DND-41 (cell line): ENCODE measurements around the gene RABGAP1L.

Experiments used
- ATAC-seq: fragments of 200-7000 bp; cut with Tn5 transposase; 3 replicates; pipeline ENCODE4 v1.9.1; 2021; ENCODE audit warnings: low read depth; ENCODE audit not compliant: insufficient read depth
- DNase-seq: peaks from one replicate; pipeline ENCODE4 v3.0.0-alpha.2; 2020
- H2AFZ ChIP-seq: 2 replicates; pipeline ENCODE4 v1.6.0; 2012; ENCODE audit warnings: low read depth, low read length
- H3K27ac ChIP-seq: 2 replicates; pipeline ENCODE4 v1.5.1; 2012; ENCODE audit warnings: low read length, inconsistent platforms
- H3K27me3 ChIP-seq: fragments of 200-600 bp; sonication (generic); 2 replicates; pipeline ENCODE4 v1.6.0; 2012; ENCODE audit warnings: low read length, mild to moderate bottlenecking, inconsistent platforms; ENCODE audit not compliant: insufficient read depth, poor library complexity
- H3K36me3 ChIP-seq: 2 replicates; pipeline ENCODE4 v1.5.1; 2012; ENCODE audit warnings: low read length, inconsistent platforms; ENCODE audit not compliant: insufficient read depth
- H3K4me1 ChIP-seq: 2 replicates; pipeline ENCODE4 v1.5.1; 2012; ENCODE audit warnings: mild to moderate bottlenecking, low read length; ENCODE audit not compliant: insufficient read depth
- H3K4me2 ChIP-seq: 2 replicates; pipeline ENCODE4 v1.6.0; 2012; ENCODE audit warnings: mild to moderate bottlenecking, moderate library complexity, low read length, inconsistent platforms; ENCODE audit not compliant: insufficient read depth
- H3K4me3 ChIP-seq, 2 experiments: fragments of 200-600 bp in 1 of 2; shearing (Covaris generic) in 1 of 2; 2 replicates each; pipeline ENCODE4 v1.5.1; 2012 to 2016; ENCODE audit warnings: inconsistent platforms in 2 of 2, low read length in 2 of 2, mild to moderate bottlenecking in 2 of 2, low read depth in 1 of 2, moderate library complexity in 1 of 2
- H3K79me2 ChIP-seq: 2 replicates; pipeline ENCODE4 v1.6.0; 2012; ENCODE audit warnings: low read length, inconsistent platforms; ENCODE audit not compliant: insufficient read depth
- H3K9ac ChIP-seq: 2 replicates; pipeline ENCODE4 v1.6.0; 2012; ENCODE audit warnings: low read depth, mild to moderate bottlenecking, inconsistent platforms, low read length, moderate library complexity
- H3K9me3 ChIP-seq: 2 replicates; pipeline ENCODE4 v1.5.1; 2012; ENCODE audit warnings: low read length, moderate library complexity, mild to moderate bottlenecking, inconsistent platforms; ENCODE audit not compliant: insufficient read depth, severe bottlenecking
- H4K20me1 ChIP-seq: 2 replicates; pipeline ENCODE4 v1.6.0; 2012; ENCODE audit warnings: low read length; ENCODE audit not compliant: insufficient read depth
- CTCF ChIP-seq: IDR thresholded peaks from 2 replicates; pipeline ENCODE4 v1.5.1; 2012; ENCODE audit warnings: borderline replicate concordance, low read length, moderate library complexity, mild to moderate bottlenecking; ENCODE audit not compliant: poor library complexity, severe bottlenecking; ENCODE audit errors: extremely low read depth
- EZH2 ChIP-seq: IDR thresholded peaks from 3 replicates; pipeline ENCODE4 v1.6.1; 2012; ENCODE audit warnings: borderline replicate concordance, low read depth, mild to moderate bottlenecking, moderate library complexity, low read length, inconsistent platforms; ENCODE audit not compliant: severe bottlenecking

Gene RABGAP1L

GRCh38 chr1:174995916-174996315 is 836.6 kb downstream of the RABGAP1L start:
- H3K9me3 ChIP-seq = no peaks in the 10 kb centered on the region

GRCh38 chr1:174996476-174996875 is 837.2 kb downstream of the RABGAP1L start:
- H3K9ac ChIP-seq = no peak overlapping the region
- no peaks in the 10 kb centered on the region for H3K27me3 ChIP-seq
- H2AFZ ChIP-seq = no peak overlapping the region
- H3K4me1 ChIP-seq = peaks cover 27% of the 10 kb centered on the region
- H3K9me3 ChIP-seq = no peaks in the 10 kb centered on the region
- peaks cover 11% of the 10 kb centered on the region for H3K36me3 ChIP-seq
- H3K79me2 ChIP-seq = peaks cover 31% of the 10 kb centered on the region
- H3K27ac ChIP-seq = no peak overlapping the region
- ATAC-seq (no peak), DNase-seq (no peak)
- TF ChIP-seq EZH2 (no peak), CTCF (no peak)
- no peak overlapping the region for H3K4me2 ChIP-seq
- H4K20me1 ChIP-seq = peaks cover 7% of the 10 kb centered on the region; the same call in 1 of the 2 replicates
- no peak overlapping the region for H3K4me3 ChIP-seq

More at GRCh38 chr1:174995916-174996315, 836.6 kb downstream of the RABGAP1L start:
- Histone ChIP-seq H3K4me1 (peaks cover 26% of the 10 kb centered on the region), H3K9ac (no peak overlapping the region), H3K27me3 (no peaks in the 10 kb centered on the region), H3K4me3 (no peak overlapping the region), H3K4me2 (no peak overlapping the region), H3K27ac (no peak overlapping the region), H2AFZ (no peak overlapping the region), H4K20me1 (peaks cover 4% of the 10 kb centered on the region; the same call in 1 of the 2 replicates), H3K36me3 (peaks cover 11% of the 10 kb centered on the region), H3K79me2 (peaks cover 26% of the 10 kb centered on the region)
- DNase-seq (no peak), ATAC-seq (no peak)
- no peak for TF ChIP-seq CTCF
- no peak for TF ChIP-seq EZH2

GRCh38 chr1:174997041-174997440 is 837.7 kb downstream of the RABGAP1L start:
- H3K9ac ChIP-seq = no peak overlapping the region

More at GRCh38 chr1:174997041-174997440, 837.7 kb downstream of the RABGAP1L start:
- H3K4me2 ChIP-seq = no peak overlapping the region
- H3K79me2 ChIP-seq = peaks cover 37% of the 10 kb centered on the region
- H3K4me1 ChIP-seq = peaks cover 32% of the 10 kb centered on the region
- H3K4me3 ChIP-seq = no peak overlapping the region
- H2AFZ ChIP-seq = no peak overlapping the region
- peaks cover 11% of the 10 kb centered on the region; the same call in 1 of the 2 replicates for H4K20me1 ChIP-seq
- H3K27ac ChIP-seq = no peak overlapping the region
- ATAC-seq (no peak), DNase-seq (no peak)
- TF ChIP-seq CTCF (no peak), EZH2 (no peak)
- H3K36me3 ChIP-seq = peaks cover 11% of the 10 kb centered on the region
- H3K9me3 ChIP-seq = no peaks in the 10 kb centered on the region
- no peaks in the 10 kb centered on the region for H3K27me3 ChIP-seq
